Stomach (tissue), 9 donors: ENCODE data around the gene GTF2A1L. TPM values are rescaled to one million over a fixed set of nuclear protein-coding genes. Genes with fewer than 3 reads are reported as not detected.

ENCODE experiments used
- DNase-seq, 2 donors: peaks; one replicate each; pipeline versions ENCODE4 v3.0.0 to v3.0.0-alpha.2; 2013 to 2019
- H3K27ac ChIP-seq, 5 donors: fragments of 200-600 bp in 4 of 5; sonication (generic) in 4 of 5; one replicate each; pipeline ENCODE4 v1.5.1; 2013 to 2019; ENCODE audit warnings: mild to moderate bottlenecking in 1 of 5, moderate library complexity in 1 of 5
- H3K27me3 ChIP-seq, 3 donors: fragments of 200-600 bp; sonication (generic); one replicate each; pipeline ENCODE4 v1.5.1; 2017 to 2019; ENCODE audit warnings: mixed run types in 1 of 3
- H3K36me3 ChIP-seq, 4 donors: fragments of 200-600 bp; sonication (generic); 1 replicate in 3 of 4; 2 replicates in 1 of 4; pipeline ENCODE4 v1.5.1; 2016 to 2019
- H3K4me1 ChIP-seq, 4 donors: fragments of 200-600 bp; sonication (generic); one replicate each; pipeline ENCODE4 v1.5.1; 2016 to 2019
- H3K4me3 ChIP-seq, 4 donors: fragments of 200-600 bp; sonication (generic) in 3 of 4; one replicate each; pipeline ENCODE4 v1.5.1; 2016 to 2019; ENCODE audit warnings: mild to moderate bottlenecking in 1 of 4
- H3K9me3 ChIP-seq, 4 donors: fragments of 200-600 bp; sonication (generic); one replicate each; pipeline ENCODE4 v1.5.1; 2016 to 2019
- EP300 ChIP-seq: sonication (generic); formaldehyde crosslinking; IDR thresholded peaks from one replicate; pipeline ENCODE4 v1.6.1; 2017; ENCODE audit warnings: antibody characterized with exemption
- POLR2A ChIP-seq, 4 donors: fragments of 450-650 bp; IDR thresholded peaks; one replicate each; pipeline ENCODE4 v1.6.1; 2016; ENCODE audit warnings: antibody characterized with exemption in 4 of 4, control low read depth in 2 of 4, mild to moderate bottlenecking in 1 of 4, moderate library complexity in 1 of 4
- POLR2AphosphoS5 ChIP-seq, 3 donors: sonication (generic); formaldehyde crosslinking; IDR thresholded peaks; one replicate each; pipeline ENCODE4 v1.6.1; 2016; ENCODE audit warnings: antibody characterized with exemption in 3 of 3
- WGBS, 5 donors: extraction: QIAGEN DNeasy Blood & Tissue Kit in 3 of 5; methylation state at CpG; one replicate each; pipeline versions ENCODE4 v1.1.5 to v1.1.7; 2013 to 2018; 5-methylcytosine and 5-hydroxymethylcytosine counted together
- intact Hi-C: fragments of 100-400 bp; cut with DNase I; formaldehyde crosslinking; loops from one replicate; pipeline ENCODE4 v1.15.1; 2023; ENCODE audit warnings: low total_unique reads
- polyA plus RNA-seq, 3 donors: library from polyadenylated mRNA; stranded (reverse); fragments of 200-250 nt; gene quantifications; one replicate each; pipeline ENCODE4 v1.2.3, GENCODE V29; 2013
- total RNA-seq, 5 donors: library from RNA; depleted of rRNA; stranded (reverse); fragments of >200 nt; gene quantifications; one replicate each; pipeline versions ENCODE4 v1.1.0 to v1.2.3, GENCODE V29; 2014 to 2016
- TF ChIP-seq, protein P1 (sequence below), 7 experiments: fragments of 450-650 bp in 4 of 7; fragments of 200-600 bp in 3 of 7; sonication (generic) in 3 of 7; IDR thresholded peaks; one replicate each; pipeline ENCODE4 v1.5.1; 2016 to 2019; ENCODE audit warnings: antibody characterized with exemption in 7 of 7, control low read depth in 2 of 7, mild to moderate bottlenecking in 1 of 7
- donor health status: healthy with polysubstance abuse.
- donor health status: Bipolar disorder and iron deficiency.
- donor health status: healthy.

Gene GTF2A1L
- total and polyA plus RNA-seq, 8 donors = 1.8 to 306 (median 5.7) TPM; not detected in 2

DNA sequence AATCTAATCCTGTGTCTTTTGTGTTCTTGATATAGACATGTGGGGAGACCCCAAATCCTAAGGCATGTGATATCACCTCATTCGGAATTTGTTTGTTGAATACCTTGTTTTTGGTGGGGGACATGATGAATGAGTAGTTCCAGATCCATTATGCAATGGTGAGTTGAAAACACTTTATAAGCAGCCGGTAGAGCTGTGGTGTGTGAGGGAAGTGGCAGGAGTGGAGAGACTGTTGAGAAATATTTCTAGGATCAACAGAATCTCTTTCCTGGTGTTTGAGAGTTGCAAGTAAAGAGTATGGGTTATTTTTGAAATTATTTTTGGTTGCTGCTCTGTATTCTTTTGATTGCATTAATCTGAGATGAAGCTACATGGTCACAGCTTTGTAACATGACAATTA, 103.5 kb downstream of the GTF2A1L start:
- no peaks in the 10 kb centered on the region for H3K27me3 ChIP-seq
- no peaks in the 10 kb centered on the region for H3K36me3 ChIP-seq
- H3K9me3 ChIP-seq = no peaks in the 10 kb centered on the region
- intact Hi-C loops = no loop called here
- 72 to 90% (median 88%) methylated on average over 2 of the region's 2 CpGs for WGBS, 5 donors
- no peak for DNase-seq
- no peak overlapping the region for H3K27ac ChIP-seq
- no peaks in the 10 kb centered on the region for H3K4me1 ChIP-seq
- TF ChIP-seq POLR2A (IDR thresholded peaks at IDR 0.05) (no peak), POLR2AphosphoS5 (IDR thresholded peaks at IDR 0.05) (no peak)
- TF ChIP-seq, protein P1, sequence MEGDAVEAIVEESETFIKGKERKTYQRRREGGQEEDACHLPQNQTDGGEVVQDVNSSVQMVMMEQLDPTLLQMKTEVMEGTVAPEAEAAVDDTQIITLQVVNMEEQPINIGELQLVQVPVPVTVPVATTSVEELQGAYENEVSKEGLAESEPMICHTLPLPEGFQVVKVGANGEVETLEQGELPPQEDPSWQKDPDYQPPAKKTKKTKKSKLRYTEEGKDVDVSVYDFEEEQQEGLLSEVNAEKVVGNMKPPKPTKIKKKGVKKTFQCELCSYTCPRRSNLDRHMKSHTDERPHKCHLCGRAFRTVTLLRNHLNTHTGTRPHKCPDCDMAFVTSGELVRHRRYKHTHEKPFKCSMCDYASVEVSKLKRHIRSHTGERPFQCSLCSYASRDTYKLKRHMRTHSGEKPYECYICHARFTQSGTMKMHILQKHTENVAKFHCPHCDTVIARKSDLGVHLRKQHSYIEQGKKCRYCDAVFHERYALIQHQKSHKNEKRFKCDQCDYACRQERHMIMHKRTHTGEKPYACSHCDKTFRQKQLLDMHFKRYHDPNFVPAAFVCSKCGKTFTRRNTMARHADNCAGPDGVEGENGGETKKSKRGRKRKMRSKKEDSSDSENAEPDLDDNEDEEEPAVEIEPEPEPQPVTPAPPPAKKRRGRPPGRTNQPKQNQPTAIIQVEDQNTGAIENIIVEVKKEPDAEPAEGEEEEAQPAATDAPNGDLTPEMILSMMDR (IDR thresholded peaks at IDR 0.05) = no peak
- no peak overlapping the region for H3K4me3 ChIP-seq

DNA sequence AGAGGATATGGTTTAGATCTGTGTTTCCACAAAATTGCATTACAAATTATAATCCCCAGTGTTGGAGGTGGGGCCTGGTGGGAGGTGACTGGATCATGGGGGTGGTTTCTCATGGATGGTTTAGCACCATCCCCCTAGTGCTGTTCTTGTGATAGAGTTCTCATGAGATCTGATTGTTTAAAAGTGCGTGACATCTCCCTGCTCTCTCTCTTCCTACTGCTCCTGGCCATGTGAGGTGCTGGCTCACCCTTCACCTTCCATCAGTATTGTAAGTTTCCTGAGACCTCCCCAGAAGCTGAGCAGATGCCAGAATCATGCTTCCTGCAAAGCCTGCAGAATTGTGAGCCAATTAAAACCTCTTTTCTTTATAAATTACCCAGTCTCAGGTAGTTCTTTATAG, 104.7 kb downstream of the GTF2A1L start:
- intact Hi-C loops = no loop called here
- no peak overlapping the region for H3K4me3 ChIP-seq
- DNase-seq = no peak
- 81 to 95% (median 88%) methylated on average over 1 of the region's 1 CpG for WGBS, 5 donors
- no peaks in the 10 kb centered on the region for H3K36me3 ChIP-seq
- no peaks in the 10 kb centered on the region for H3K9me3 ChIP-seq
- no peak for TF ChIP-seq POLR2AphosphoS5 (IDR thresholded peaks at IDR 0.05)
- TF ChIP-seq EP300 = no peak
- no peak for TF ChIP-seq POLR2A (IDR thresholded peaks at IDR 0.05)
- TF ChIP-seq, protein P1 (IDR thresholded peaks at IDR 0.05) = no peak
- no peak overlapping the region for H3K27ac ChIP-seq
- H3K27me3 ChIP-seq = no peaks in the 10 kb centered on the region
- H3K4me1 ChIP-seq = no peaks in the 10 kb centered on the region

DNA sequence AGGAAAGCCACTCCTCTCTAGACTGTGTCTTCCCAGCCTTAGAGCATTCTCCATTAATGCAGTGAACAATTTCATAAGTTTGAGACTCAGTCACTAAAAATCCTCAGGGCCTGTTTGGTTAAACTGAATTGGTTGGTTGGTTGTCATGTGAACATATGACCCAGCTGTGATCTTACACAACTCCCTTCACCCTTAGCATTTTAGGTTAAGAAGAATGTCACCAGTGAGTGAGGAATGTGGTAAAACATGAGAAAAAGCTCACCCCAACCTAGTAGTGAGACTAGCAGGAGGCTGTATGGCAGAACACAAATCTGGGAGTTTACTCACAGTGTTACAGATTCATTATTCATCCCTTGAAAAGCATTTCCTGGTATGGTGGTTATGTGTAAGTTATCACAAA, 105.5 kb downstream of the GTF2A1L start:
- TF ChIP-seq, protein P1 (IDR thresholded peaks at IDR 0.05) = no peak
- TF ChIP-seq POLR2AphosphoS5 (IDR thresholded peaks at IDR 0.05) = no peak
- no peak for TF ChIP-seq EP300
- TF ChIP-seq POLR2A (IDR thresholded peaks at IDR 0.05) = no peak
- Histone ChIP-seq H3K9me3 (no peaks in the 10 kb centered on the region), H3K27ac (no peak overlapping the region), H3K4me1 (no peaks in the 10 kb centered on the region), H3K36me3 (no peaks in the 10 kb centered on the region), H3K27me3 (no peaks in the 10 kb centered on the region), H3K4me3 (no peak overlapping the region)
- intact Hi-C loops = no loop called here
- DNase-seq = peak in 1 of 2 donors; percentile 32

DNA sequence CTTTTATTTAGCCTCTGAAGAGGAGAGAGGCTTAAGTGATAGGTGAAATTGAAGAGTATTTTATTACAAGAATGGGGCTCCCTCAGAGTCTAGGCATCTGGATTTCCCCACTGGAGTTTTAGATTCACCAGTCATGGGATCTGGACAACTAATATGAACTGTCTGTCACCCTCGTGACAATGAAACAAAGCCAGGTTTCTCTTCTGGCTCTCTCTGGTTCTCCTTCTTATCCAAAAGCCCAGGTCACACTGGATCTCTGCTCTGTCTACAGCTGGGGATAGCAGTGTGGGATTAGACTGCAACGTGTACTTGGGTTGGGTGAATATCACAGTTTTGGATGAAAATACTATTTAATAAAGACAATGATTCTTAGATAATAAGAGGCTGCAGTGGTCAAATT, 106.6 kb downstream of the GTF2A1L start:
- Histone ChIP-seq H3K4me3 (no peak overlapping the region), H3K9me3 (no peaks in the 10 kb centered on the region), H3K4me1 (no peaks in the 10 kb centered on the region), H3K36me3 (no peaks in the 10 kb centered on the region), H3K27ac (no peak overlapping the region), H3K27me3 (no peaks in the 10 kb centered on the region)
- intact Hi-C loops = no loop called here
- no peak for DNase-seq
- no peak for TF ChIP-seq POLR2AphosphoS5 (IDR thresholded peaks at IDR 0.05)
- TF ChIP-seq POLR2A (IDR thresholded peaks at IDR 0.05) = no peak
- TF ChIP-seq EP300 = no peak
- TF ChIP-seq, protein P1 (IDR thresholded peaks at IDR 0.05) = no peak
- 67 to 81% (median 75%) methylated on average over 2 of the region's 2 CpGs for WGBS, 5 donors
